Suprapubic skin (tissue), 4 donors: ENCODE results near the gene RNF13. TPM values are rescaled to one million over a fixed set of nuclear protein-coding genes. Genes with fewer than 3 reads are reported as not detected.

Experiments used
- DNase-seq, 2 donors: peaks; one replicate each; pipeline ENCODE4 v3.0.0-alpha.2; 2019; ENCODE audit warnings: low spot score in 2 of 2
- H3K27ac ChIP-seq: fragments of 200-600 bp; sonication (generic); one replicate; pipeline ENCODE4 v1.5.1; 2019
- H3K27me3 ChIP-seq: fragments of 200-600 bp; sonication (generic); one replicate; pipeline ENCODE4 v1.5.1; 2019
- H3K36me3 ChIP-seq: fragments of 200-600 bp; sonication (generic); one replicate; pipeline ENCODE4 v1.5.1; 2019
- H3K4me1 ChIP-seq: fragments of 200-600 bp; sonication (generic); one replicate; pipeline ENCODE4 v1.5.1; 2019
- H3K4me3 ChIP-seq: fragments of 200-600 bp; sonication (generic); one replicate; pipeline ENCODE4 v1.5.1; 2019; ENCODE audit warnings: mild to moderate bottlenecking
- H3K9me3 ChIP-seq: fragments of 200-600 bp; sonication (generic); one replicate; pipeline ENCODE4 v1.5.1; 2019
- EP300 ChIP-seq: sonication (generic); formaldehyde crosslinking; IDR thresholded peaks from one replicate; pipeline ENCODE4 v1.6.1; 2017; ENCODE audit warnings: antibody characterized with exemption
- POLR2A ChIP-seq, 2 donors: fragments of 450-650 bp; IDR thresholded peaks; one replicate each; pipeline ENCODE4 v1.6.1; 2017; ENCODE audit warnings: antibody characterized with exemption in 2 of 2, mild to moderate bottlenecking in 2 of 2, moderate library complexity in 2 of 2
- POLR2AphosphoS5 ChIP-seq, 3 donors: sonication (generic); formaldehyde crosslinking; IDR thresholded peaks; one replicate each; pipeline ENCODE4 v1.6.1; 2017; ENCODE audit warnings: antibody characterized with exemption in 3 of 3
- WGBS: methylation state at CpG from one replicate; pipeline ENCODE4 v1.1.5; 2018; 5-methylcytosine and 5-hydroxymethylcytosine counted together
- total RNA-seq, 4 donors: library from RNA; depleted of rRNA; stranded (reverse); fragments of >200 nt; gene quantifications; one replicate each; pipeline ENCODE4 v1.1.0, GENCODE V29; 2016
- TF ChIP-seq, protein P1 (sequence below), 2 donors: fragments of 200-600 bp in 1 of 2; fragments of 450-650 bp in 1 of 2; sonication (generic) in 1 of 2; IDR thresholded peaks; one replicate each; pipeline ENCODE4 v1.5.1; 2016 to 2019; ENCODE audit warnings: antibody characterized with exemption in 2 of 2, mild to moderate bottlenecking in 1 of 2, moderate library complexity in 1 of 2

Gene RNF13
- total RNA-seq, 4 donors from 2014 or later = 52.1 to 78.9 (median 73.7) TPM

DNA sequence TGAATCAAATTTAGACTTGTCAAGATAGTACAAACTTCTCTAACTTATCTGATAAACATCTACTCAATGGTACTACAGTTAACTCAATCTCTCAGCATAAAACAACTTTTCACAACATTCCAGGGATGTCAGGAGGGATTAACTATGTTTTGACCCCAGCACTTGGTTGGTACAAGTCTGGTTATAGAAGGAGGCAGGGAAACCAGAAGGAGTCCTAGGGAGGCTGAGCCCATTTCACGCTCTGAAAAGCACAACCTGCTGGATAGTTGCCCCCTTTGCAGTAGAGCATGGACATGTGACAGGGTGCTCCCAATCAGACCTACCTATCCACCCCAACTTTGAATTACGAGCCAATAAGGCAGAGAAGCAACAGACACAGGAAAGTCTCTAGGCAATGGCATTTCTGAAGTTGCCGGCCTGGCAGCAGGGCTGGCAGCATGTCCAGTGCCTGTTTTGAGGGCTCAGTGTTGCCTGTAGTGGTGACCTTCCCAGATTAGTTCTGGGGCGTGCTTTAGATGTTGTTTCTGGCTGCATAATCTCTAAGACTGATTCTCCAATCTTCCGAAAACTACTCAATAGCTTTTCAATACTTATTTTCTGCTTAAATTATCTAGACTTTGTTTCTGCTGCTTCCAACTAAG, 28.8 kb upstream of the RNF13 start:
- Histone ChIP-seq H3K4me1 (no peaks in the 10 kb centered on the region), H3K9me3 (no peaks in the 10 kb centered on the region), H3K36me3 (no peaks in the 10 kb centered on the region), H3K27me3 (no peaks in the 10 kb centered on the region), H3K27ac (no peak overlapping the region), H3K4me3 (no peak overlapping the region)
- WGBS = 86% methylated on average over 5 of the region's 5 CpGs
- TF ChIP-seq, protein P1, sequence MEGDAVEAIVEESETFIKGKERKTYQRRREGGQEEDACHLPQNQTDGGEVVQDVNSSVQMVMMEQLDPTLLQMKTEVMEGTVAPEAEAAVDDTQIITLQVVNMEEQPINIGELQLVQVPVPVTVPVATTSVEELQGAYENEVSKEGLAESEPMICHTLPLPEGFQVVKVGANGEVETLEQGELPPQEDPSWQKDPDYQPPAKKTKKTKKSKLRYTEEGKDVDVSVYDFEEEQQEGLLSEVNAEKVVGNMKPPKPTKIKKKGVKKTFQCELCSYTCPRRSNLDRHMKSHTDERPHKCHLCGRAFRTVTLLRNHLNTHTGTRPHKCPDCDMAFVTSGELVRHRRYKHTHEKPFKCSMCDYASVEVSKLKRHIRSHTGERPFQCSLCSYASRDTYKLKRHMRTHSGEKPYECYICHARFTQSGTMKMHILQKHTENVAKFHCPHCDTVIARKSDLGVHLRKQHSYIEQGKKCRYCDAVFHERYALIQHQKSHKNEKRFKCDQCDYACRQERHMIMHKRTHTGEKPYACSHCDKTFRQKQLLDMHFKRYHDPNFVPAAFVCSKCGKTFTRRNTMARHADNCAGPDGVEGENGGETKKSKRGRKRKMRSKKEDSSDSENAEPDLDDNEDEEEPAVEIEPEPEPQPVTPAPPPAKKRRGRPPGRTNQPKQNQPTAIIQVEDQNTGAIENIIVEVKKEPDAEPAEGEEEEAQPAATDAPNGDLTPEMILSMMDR (IDR thresholded peaks at IDR 0.05) = no peak
- TF ChIP-seq POLR2A (IDR thresholded peaks at IDR 0.05) = no peak
- no peak for TF ChIP-seq POLR2AphosphoS5 (IDR thresholded peaks at IDR 0.05)
- TF ChIP-seq EP300 = no peak
- no peak for DNase-seq

DNA sequence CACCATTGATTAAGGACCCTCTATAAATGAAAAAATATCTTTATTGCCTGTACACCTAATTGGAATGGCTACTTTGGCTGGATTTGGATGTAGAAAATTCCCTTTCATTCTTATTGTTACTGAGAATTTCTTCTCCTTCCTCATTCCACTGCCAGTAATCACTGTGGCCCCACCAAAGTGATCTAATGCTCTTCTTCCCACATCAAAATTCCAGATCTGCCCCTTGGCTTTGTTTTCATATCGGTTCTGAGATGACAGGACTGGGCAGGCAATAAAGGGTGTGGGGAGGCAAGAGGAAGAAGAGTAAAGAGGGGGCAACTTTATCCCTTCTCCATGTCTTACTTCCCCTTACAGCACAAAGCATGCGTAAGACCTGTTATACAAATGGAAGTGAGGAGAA, 22.7 kb upstream of the RNF13 start:
- no peaks in the 10 kb centered on the region for H3K9me3 ChIP-seq
- H3K4me1 ChIP-seq = no peaks in the 10 kb centered on the region
- H3K27me3 ChIP-seq = no peaks in the 10 kb centered on the region
- WGBS = 58% methylated on average over 2 of the region's 2 CpGs
- no peak overlapping the region for H3K4me3 ChIP-seq
- no peak for DNase-seq
- no peak for TF ChIP-seq EP300
- no peak for TF ChIP-seq POLR2AphosphoS5 (IDR thresholded peaks at IDR 0.05)
- TF ChIP-seq POLR2A (IDR thresholded peaks at IDR 0.05) = no peak
- TF ChIP-seq, protein P1 (IDR thresholded peaks at IDR 0.05) = no peak
- no peaks in the 10 kb centered on the region for H3K36me3 ChIP-seq
- no peak overlapping the region for H3K27ac ChIP-seq

DNA sequence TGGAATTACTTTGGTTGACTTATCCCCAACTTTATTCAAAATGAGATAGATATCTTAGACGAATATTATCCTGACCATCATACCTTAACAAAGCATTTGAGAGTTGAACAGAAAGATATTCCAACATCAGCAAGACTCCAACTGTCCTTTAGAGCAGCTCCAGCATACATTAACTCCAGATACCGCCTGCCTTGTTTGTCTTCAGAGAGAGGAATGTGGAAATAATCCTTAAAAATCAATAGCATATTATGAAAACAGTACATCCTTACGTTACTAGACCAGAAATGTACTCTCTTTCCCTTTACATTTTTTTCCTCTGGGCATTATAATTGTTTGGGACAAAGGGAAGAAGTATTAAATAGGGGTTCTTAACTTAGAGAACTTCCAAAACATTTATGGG, 22.3 kb upstream of the RNF13 start:
- WGBS = 70% methylated on average over 3 of the region's 3 CpGs
- no peak for DNase-seq
- Histone ChIP-seq H3K36me3 (no peaks in the 10 kb centered on the region), H3K4me1 (no peaks in the 10 kb centered on the region), H3K27me3 (no peaks in the 10 kb centered on the region), H3K4me3 (no peak overlapping the region), H3K9me3 (no peaks in the 10 kb centered on the region), H3K27ac (no peak overlapping the region)
- TF ChIP-seq POLR2AphosphoS5 (IDR thresholded peaks at IDR 0.05) (no peak), POLR2A (IDR thresholded peaks at IDR 0.05) (no peak), EP300 (no peak)
- TF ChIP-seq, protein P1 (IDR thresholded peaks at IDR 0.05) = no peak

DNA sequence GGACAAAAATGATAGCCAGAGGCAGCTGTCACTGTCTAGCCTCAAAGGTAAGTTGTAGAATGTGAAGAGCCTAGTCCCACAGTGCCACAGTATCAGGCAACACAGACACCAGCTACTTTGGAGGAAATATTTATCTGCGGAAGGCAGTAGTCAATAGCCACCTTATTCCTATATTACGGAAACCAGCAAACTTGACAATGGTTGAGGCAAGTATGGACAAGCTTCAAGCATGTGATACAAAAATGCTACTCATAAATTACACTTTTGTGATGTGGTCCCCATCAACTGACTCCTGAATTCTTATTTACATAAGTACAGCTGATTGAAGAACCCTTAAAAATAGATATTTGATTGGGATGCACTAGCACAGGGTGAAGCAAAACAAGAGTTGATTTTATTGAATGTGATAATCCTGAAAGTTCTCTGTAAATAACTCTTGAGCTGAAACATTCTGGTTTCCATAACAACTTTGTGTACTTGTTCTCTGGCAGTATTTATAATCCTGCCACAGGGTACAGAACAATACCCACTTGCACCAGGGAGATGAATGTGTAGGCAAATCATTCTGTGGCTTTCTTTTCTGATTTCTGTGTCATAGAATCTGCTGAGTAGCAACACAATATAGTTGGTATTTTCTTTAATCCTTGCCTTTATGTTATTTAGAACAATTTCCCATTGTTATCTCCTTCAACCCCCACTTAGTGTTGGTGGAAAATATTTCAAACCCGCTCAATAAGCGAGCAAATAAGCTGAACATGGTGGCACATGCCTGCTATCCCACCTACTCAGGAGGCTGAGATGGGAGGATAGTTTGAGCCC, 20.4 kb upstream of the RNF13 start, which contains the start of gene ANKUB1:
ANKUB1 (minus strand) TSS at position 103 of the 819 bp plus-strand sequence. CDS start 188 bp downstream, outside the sequence.
- Histone ChIP-seq H3K27ac (no peak within 1 kb of the TSS), H3K4me1 (no peaks in the 10 kb centered on the region), H3K27me3 (no peaks in the 10 kb centered on the region), H3K36me3 (no peaks in the 10 kb centered on the region), H3K9me3 (no peaks in the 10 kb centered on the region), H3K4me3 (no peak within 1 kb of the TSS)
- no peak for TF ChIP-seq POLR2AphosphoS5 (IDR thresholded peaks at IDR 0.05)
- TF ChIP-seq POLR2A (IDR thresholded peaks at IDR 0.05) = no peak
- TF ChIP-seq, protein P1 (IDR thresholded peaks at IDR 0.05) = no peak
- no peak for TF ChIP-seq EP300
- DNase-seq = no peak
- 89% methylated on average over 4 of the region's 4 CpGs for WGBS

DNA sequence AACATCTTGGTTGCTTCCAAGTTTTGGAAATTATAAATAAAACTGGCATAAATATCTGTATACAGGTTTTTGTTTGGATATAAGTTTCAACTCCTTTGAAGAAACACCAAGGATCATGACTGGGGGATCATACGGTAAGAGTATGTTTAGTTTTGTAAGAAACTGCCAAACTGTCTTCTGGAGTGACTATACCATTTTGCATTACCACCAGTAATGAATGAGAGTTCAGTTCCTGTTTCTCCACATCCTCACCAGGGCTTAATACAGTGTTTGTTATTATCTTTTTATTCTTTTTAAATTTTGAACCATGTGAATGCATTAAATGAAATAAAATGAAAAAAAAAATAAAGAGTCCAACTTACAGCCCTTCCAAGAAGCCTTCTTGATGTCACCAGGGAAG, 17.0 kb upstream of the RNF13 start:
- H3K27ac ChIP-seq = no peak overlapping the region
- no peak overlapping the region for H3K4me3 ChIP-seq
- H3K4me1 ChIP-seq = no peaks in the 10 kb centered on the region
- no peak for DNase-seq
- H3K9me3 ChIP-seq = no peaks in the 10 kb centered on the region
- H3K36me3 ChIP-seq = no peaks in the 10 kb centered on the region
- no peaks in the 10 kb centered on the region for H3K27me3 ChIP-seq
- TF ChIP-seq POLR2A (IDR thresholded peaks at IDR 0.05) (no peak), POLR2AphosphoS5 (IDR thresholded peaks at IDR 0.05) (no peak), EP300 (no peak)
- TF ChIP-seq, protein P1 (IDR thresholded peaks at IDR 0.05) = no peak
- 91% methylated on average over 1 of the region's 1 CpG for WGBS
